ENCODE results near the gene MRPS5. TPM values are rescaled to one million over a fixed set of nuclear protein-coding genes. Genes with fewer than 3 reads are reported as not detected.

MRPS5 gene
- total RNA-seq, 1 donor from 2014 or later, result 49.0 TPM

- no peak for DNase-seq
Observed at GRCh38 chr2:95087379-95087778, 34.2 kb downstream of the MRPS5 start.

- DNase-seq, result no peak
Observed at GRCh38 chr2:95086017-95086416, 35.6 kb downstream of the MRPS5 start.

- DNase-seq, result no peak
Observed at GRCh38 chr2:95082477-95082876, 39.1 kb downstream of the MRPS5 start.

- no peak for DNase-seq
Observed at GRCh38 chr2:95079199-95079683, 42.4 kb downstream of the MRPS5 start.

GRCh38 chr2:95077861-95078603 lies 43.6 kb downstream of the MRPS5 start:
- DNase-seq, result no peak

GRCh38 chr2:95077530-95077825 lies 44.1 kb downstream of the MRPS5 start:
- DNase-seq, result no peak

- peak; percentile 68 for DNase-seq
Observed at GRCh38 chr2:95076705-95077529, 44.7 kb downstream of the MRPS5 start.

- DNase-seq, result no peak
Observed at GRCh38 chr2:95075440-95076132, 46.0 kb downstream of the MRPS5 start.

GRCh38 chr2:95074663-95075439 lies 46.8 kb downstream of the MRPS5 start:
- no peak for DNase-seq

- DNase-seq, result peak; percentile 75
Observed at GRCh38 chr2:95073856-95074662, 47.5 kb downstream of the MRPS5 start.

GRCh38 chr2:95072424-95072823 lies 49.2 kb downstream of the MRPS5 start:
- DNase-seq, result no peak

- no peak for DNase-seq
Observed at GRCh38 chr2:95071856-95072255, 49.8 kb downstream of the MRPS5 start.

GRCh38 chr2:95069465-95069864 lies 52.1 kb downstream of the MRPS5 start:
- DNase-seq, result no peak

GRCh38 chr2:95068256-95068655 lies 53.4 kb downstream of the MRPS5 start:
- no peak for DNase-seq

- no peak for DNase-seq
Observed at GRCh38 chr2:95063086-95063958, 58.3 kb downstream of the MRPS5 start.

GRCh38 chr2:95062242-95063085 lies 59.1 kb downstream of the MRPS5 start:
- DNase-seq, result no peak

- DNase-seq, result no peak
Observed at GRCh38 chr2:95061601-95062183, 59.9 kb downstream of the MRPS5 start.

- DNase-seq, result no peak
Observed at GRCh38 chr2:95061119-95061512, 60.5 kb downstream of the MRPS5 start.

Measured in occipital lobe (tissue), 2 donors.